GM21825 (cell line): Measurements from ENCODE around the gene TOX4.
"Not testable (repeated sequence)": the region's sequence is repeated elsewhere in the genome, so short reads cannot be mapped to it uniquely, and the experiment has no call there.

Experiments used
- ATAC-seq: cut with Tn5 transposase; IDR thresholded peaks from one replicate; pipeline ENCODE4 v1.9.1; 2021; ENCODE audit warnings: mild to moderate bottlenecking, moderate library complexity; ENCODE audit not compliant: unreplicated experiment

TOX4 gene

DNA sequence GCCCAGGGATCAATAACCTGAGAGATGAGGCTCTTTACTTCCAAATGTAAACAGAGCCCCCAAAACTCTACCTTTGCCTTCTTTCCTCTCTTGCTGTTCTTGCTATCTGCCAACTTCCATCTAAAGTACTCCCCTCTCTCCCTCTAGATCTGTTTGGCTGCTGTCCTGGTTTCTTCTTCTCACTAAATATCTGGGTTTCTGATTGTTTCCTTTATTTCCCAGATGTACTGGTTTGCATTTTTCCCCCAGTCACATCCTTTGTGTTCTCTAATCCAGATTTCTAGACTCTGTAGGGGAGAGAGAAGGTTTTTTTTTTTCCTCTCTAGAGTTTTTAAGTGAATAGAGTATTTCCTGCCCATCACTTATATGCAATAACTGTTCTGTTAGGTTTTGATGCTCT lies 56.3 kb downstream of the TOX4 start:
- ATAC-seq, result no peak

DNA sequence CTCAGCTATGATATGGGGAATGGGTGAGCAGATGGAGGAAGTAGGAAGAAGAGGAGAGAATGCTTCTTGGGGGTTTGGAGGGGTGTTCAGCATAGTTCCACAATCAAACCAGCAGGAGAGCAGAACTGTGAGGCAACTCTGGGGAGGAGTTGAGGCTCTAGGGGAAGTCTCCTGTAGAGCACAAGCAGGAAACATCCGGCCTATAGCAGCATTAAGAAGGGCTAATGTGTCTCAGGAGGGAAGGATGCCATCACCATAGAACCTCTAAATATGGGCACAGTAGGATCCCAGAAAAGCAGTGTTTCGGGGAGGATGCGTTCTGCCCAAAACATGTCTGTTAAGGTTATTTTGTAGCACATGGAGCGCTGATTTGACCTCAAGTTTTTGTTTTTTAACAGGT lies 57.6 kb downstream of the TOX4 start:
- ATAC-seq, result no peak

DNA sequence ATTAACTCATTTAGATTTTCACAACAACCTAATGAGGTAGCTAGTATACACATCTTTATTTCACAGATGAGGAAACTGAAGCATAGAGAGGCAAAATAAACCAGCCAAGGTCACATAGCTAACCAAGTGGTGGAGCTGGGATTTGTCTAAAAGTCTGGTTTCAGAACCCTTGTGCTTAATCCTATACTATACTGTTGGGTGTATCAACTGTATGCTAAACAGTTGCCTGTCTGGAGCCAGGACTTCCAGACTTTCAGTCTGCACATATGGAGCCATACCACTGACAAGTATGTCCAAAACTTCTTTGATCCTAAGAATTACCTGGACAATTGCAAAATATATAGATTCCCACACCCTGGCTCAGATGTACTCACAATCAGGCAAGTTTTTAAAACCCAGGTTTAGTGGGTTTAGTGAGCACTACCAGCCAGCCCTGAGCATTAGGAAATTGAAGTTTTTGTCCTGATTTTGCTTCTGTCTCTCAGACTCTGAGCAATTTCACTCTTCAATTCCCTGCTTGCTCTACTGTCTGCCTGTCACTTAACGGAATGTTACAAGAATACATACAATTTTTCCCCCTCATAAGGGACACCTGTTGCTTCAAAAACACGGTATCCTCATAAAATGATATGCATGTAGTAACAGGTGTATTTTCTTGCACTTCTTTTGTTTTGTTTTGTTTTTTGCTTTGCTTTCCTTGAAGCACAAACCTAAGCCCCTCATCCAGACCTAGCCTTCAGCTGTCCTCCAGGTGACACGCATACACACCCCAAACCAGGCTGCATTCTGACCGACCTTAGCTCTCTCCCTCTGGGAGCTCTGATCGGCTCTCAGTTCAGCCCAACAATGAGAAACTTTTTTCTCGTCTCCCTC lies 58.8 kb downstream of the TOX4 start:
- no peak for ATAC-seq

DNA sequence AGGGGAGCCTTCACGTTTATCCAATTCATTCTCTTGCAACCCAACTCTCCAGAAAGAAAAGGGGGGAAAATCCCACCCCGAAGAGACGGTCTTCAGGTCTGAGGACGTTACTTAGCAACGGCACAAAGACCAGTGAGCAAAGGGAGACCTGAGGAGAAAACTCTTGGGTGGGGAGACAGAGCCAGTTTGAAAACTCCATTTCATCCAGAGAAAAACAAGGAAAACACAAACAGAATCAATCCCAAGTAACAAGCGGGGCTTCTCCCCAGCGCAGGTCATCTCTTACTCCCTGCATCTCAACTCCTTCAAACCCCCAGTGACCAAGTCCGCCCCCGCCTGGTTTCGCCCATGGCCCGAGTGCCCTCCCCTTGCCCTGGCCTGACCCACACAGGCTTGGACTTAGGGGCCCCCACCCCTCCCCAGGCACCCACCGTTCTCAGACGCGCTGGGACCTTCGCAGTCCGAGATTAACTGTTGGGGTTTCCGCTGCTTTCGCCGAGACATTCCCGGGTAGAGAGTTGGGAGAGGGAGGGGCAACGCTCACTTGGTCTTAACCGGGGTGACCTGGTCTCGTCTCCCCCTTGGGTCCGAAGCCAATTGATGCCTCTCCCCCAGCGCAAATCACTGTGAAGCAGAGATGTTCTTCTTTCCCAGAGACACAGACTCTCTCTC lies 59.6 kb downstream of the TOX4 start:
- ATAC-seq, result no peak

DNA sequence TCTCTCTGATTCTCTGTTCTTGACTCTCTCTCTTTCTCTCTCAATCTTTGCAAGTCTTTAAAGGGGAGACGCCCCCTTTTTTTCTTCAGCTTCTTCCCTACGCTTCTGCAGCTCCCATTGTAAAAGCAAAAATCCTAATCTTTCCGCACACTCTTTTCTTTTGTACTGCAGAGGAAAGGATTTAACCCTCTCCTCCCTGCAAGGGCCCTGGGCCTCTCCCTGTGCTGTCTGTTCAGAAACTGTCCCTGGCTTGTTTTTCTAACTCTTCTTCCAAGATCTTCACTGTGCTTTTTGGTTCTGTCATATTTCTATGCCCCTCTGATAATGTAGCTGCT lies 60.1 kb downstream of the TOX4 start:
- no peak for ATAC-seq

DNA sequence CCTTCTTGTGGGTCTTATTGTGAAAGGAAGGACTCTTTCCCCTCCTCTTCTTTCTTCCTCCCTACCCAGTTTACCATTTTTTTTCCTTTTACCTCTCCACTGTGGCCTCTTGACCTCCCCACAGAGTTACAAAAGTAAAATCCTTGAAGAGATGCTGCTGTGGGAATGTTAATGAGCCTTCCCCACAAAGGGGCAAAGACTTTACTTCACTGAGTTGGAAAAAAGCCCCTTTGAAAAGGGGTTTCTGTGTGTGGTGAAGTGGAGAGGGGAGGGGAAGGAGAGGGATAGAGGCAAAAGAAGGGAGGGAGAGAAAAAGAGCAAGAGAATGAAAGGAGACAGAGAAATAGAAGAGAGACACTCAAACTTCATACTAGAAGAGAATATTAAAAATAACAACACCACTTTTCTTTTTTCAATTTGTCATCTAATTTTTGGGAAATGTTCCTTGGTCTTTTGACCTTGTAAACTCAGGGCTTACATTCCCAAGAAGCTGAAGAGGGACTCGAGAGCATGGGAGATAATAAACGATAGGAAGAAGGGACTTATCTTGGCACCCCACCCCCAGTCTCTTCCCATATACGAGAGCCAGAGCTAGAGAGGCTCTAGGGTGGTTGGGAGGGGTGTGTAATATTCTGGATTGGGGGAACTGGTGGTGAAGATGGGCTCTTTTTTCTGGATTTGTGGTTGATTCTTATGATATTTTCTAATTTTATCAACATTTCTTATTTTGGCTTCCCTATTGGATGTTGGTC lies 62.4 kb downstream of the TOX4 start:
- ATAC-seq, result no peak

DNA sequence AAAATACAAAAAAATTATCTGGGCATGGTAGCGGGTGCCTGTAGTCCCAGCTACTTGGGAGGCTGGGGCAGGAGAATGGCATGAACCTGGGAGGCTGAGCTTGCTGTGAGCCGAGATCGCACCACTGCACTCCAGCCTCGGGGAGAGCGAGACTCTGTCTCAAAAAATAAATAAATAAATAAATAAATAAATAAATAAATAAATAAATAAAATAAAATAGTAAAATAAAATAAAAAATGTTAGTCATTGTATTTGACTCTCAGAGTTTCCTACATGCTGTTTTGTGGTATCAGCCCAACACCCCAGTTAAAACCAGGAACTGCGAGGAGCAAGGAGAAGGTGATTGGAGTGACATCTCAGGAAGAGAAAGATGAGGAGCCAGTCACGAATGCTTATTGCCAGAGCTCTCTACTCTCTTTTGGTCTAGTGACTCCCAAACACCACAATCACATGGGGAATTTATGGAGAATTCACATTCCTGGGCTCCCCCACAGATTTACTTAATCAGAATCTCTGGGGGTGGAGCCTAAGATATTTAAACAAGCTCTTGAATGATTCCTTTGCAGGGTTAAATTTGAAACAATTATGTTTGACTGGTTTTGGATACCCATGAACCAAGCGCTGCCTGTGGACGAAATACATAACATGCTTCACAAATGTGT lies 64.5 kb downstream of the TOX4 start:
- ATAC-seq, result no peak

DNA sequence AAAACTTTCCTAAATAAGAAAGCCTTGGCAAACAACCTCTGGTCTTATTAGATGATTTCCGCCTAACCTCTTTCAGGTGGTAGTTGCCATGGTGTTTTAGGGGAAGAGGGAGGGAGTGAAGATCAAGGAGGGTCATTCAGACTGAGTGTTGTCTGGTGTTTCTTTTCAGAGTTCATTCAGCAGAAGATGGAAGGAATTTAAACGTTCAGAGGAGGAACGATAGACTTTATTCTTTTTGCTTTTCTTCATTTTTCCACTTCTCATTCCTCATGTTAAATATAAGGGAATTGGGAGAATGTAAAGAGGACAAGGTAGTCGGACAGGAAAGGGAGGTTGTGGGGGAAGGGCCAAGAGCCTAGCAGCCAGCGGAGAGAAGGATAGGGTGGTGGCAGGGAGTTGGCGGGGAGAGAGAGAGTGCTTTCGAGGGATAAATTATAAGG lies 66.5 kb downstream of the TOX4 start:
- ATAC-seq, result no peak

DNA sequence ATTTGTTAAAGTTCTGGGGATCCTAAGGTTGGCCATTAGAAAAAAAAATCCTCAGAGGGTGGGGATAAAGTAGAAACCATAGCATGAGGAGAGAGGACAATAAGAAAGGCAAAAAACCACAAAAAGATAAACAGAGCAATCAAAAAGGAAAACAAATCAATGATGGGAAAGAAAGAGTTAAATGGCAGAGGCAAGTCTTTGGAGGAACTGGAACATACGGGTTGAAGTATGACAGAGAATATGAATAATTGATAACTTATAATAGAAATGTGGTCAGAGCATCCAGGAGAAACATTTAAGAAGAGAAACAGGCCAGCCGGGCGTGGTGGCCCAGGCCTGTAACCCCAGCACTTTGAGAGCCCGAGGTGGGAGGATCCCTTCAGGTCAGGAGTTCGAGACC lies 67.0 kb downstream of the TOX4 start:
- ATAC-seq, result no peak

DNA sequence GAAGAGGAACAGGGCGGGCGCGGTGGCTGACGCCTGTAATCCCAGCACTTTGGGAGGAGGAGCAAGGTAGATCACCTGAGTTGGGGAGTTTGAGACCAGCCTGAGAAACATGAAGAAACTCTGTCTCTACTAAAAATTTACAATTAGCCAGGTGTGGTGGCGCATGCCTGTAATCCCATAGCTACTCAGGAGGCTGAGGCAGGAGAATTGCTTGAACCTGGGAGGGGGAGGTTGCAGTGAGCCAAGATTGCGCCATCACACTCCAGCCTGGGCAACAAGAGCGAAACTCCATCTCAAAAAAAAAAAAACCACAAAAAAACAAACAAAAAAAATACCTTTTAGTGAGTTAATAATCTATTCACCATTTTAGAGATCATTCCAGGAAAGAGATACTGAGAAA lies 67.6 kb downstream of the TOX4 start:
- ATAC-seq, result not testable (repeated sequence)
